Smooth muscle cell (in vitro differentiated cells): ENCODE data around the gene SWI5. TPM values are rescaled to one million over a fixed set of nuclear protein-coding genes. Genes with fewer than 3 reads are reported as not detected.

Experiments
- DNase-seq: peaks from one replicate; lab custom pipeline; 2025; ENCODE audit not compliant: unreplicated experiment; lab: John Stamatoyannopoulos, UW
- H2AFZ ChIP-seq: fragments of 200-600 bp; sonication (generic); 2 replicates; pipeline ENCODE4 v1.6.0; 2016; ENCODE audit warnings: antibody characterized with exemption, low read depth, mild to moderate bottlenecking
- H3F3A ChIP-seq: fragments of 200-600 bp; sonication (generic); 2 replicates; pipeline ENCODE4 v1.6.0; 2017; ENCODE audit warnings: antibody characterized with exemption, low read depth
- H3K27ac ChIP-seq: fragments of 200-600 bp; sonication (generic); 2 replicates; pipeline ENCODE4 v1.5.1; 2016; ENCODE audit warnings: low read depth, mild to moderate bottlenecking
- H3K27me3 ChIP-seq: fragments of 200-600 bp; sonication (generic); 2 replicates; pipeline ENCODE4 v1.6.1; 2016; ENCODE audit warnings: low read depth, mild to moderate bottlenecking
- H3K36me3 ChIP-seq: fragments of 200-600 bp; sonication (generic); 2 replicates; pipeline ENCODE4 v1.5.1; 2016; ENCODE audit warnings: low read depth
- H3K4me1 ChIP-seq: fragments of 200-600 bp; sonication (generic); 2 replicates; pipeline ENCODE4 v1.5.1; 2016; ENCODE audit warnings: low read depth
- H3K4me2 ChIP-seq: fragments of 200-600 bp; sonication (generic); 2 replicates; pipeline ENCODE4 v1.6.0; 2016; ENCODE audit warnings: mild to moderate bottlenecking
- H3K4me3 ChIP-seq: fragments of 200-600 bp; sonication (generic); 2 replicates; pipeline ENCODE4 v1.5.1; 2016; ENCODE audit warnings: mild to moderate bottlenecking
- H3K79me2 ChIP-seq: fragments of 200-600 bp; sonication (generic); 2 replicates; pipeline ENCODE4 v1.6.0; 2016; ENCODE audit warnings: low read depth, mild to moderate bottlenecking
- H3K9ac ChIP-seq: fragments of 200-600 bp; sonication (generic); 2 replicates; pipeline ENCODE4 v1.6.0; 2016; ENCODE audit warnings: low read depth
- H3K9me3 ChIP-seq: fragments of 200-600 bp; sonication (generic); replicated peaks from 2 replicates; pipeline ENCODE4 v1.5.1; 2016; ENCODE audit warnings: low read depth
- H4K20me1 ChIP-seq: fragments of 200-600 bp; sonication (generic); 2 replicates; pipeline ENCODE4 v1.6.0; 2016; ENCODE audit warnings: low read depth
- CTCF ChIP-seq: fragments of 200-600 bp; sonication (generic); IDR thresholded peaks from 2 replicates; pipeline ENCODE4 v1.5.1; 2017; ENCODE audit warnings: borderline replicate concordance, mild to moderate bottlenecking, antibody characterized with exemption; ENCODE audit not compliant: insufficient read depth, poor library complexity, severe bottlenecking
- WGBS: methylation state at CpG from one replicate; pipeline ENCODE4 v1.1.7; 2016; ENCODE audit warnings: low lambda C conversion rate; 5-methylcytosine and 5-hydroxymethylcytosine counted together
- polyA plus RNA-seq: library from polyadenylated mRNA; unstranded; fragments of >200 nt; fragmentation: Nextera tagmentation; extraction: Ambion mirVana; gene quantifications from 2 replicates; pipeline ENCODE4 v1.2.1, GENCODE V29; 2016
- total RNA-seq: library from RNA; depleted of rRNA; stranded (reverse); fragments of >200 nt; gene quantifications from 2 replicates; pipeline ENCODE4 v1.2.3, GENCODE V29; 2014

The SWI5 gene
- total and polyA plus RNA-seq, 2 experiments from 2014 or later = 47.1 to 77.2 TPM

DNA sequence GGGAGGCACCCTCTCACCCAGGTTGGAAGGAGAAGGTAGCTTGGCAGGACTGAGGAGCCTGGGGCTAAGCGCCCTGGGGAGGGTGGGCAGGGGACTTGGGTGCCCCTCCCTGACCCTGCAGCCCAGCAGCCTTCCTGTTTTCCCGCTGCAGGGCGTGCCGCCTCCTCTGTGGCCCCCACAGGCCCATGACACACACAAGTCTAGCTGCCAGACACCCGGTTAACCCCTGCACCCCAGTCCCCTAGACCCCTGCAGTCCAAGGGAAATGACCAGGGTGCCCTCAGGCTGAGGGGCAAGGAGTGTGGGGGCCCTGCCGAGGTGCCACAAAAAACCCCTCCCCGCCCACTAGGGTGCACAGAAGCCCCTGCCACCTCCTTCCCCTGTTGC is 33.3 kb upstream of the SWI5 start:
- no peak for TF ChIP-seq CTCF
- Histone ChIP-seq H4K20me1 (no peaks in the 10 kb centered on the region), H3K4me1 (peaks cover 16% of the 10 kb centered on the region), H3K4me2 (peak overlapping the region; percentile 86), H3K4me3 (no peak overlapping the region), H3F3A (peaks cover 24% of the 10 kb centered on the region), H2AFZ (no peak overlapping the region), H3K27ac (peak overlapping the region; percentile 66), H3K79me2 (no peaks in the 10 kb centered on the region), H3K9me3 (no peaks in the 10 kb centered on the region), H3K36me3 (no peaks in the 10 kb centered on the region), H3K27me3 (no peaks in the 10 kb centered on the region), H3K9ac (no peak overlapping the region)
- no peak for DNase-seq
- 52% methylated on average over 6 of the region's 7 CpGs for whole genome bisulfite sequencing

DNA sequence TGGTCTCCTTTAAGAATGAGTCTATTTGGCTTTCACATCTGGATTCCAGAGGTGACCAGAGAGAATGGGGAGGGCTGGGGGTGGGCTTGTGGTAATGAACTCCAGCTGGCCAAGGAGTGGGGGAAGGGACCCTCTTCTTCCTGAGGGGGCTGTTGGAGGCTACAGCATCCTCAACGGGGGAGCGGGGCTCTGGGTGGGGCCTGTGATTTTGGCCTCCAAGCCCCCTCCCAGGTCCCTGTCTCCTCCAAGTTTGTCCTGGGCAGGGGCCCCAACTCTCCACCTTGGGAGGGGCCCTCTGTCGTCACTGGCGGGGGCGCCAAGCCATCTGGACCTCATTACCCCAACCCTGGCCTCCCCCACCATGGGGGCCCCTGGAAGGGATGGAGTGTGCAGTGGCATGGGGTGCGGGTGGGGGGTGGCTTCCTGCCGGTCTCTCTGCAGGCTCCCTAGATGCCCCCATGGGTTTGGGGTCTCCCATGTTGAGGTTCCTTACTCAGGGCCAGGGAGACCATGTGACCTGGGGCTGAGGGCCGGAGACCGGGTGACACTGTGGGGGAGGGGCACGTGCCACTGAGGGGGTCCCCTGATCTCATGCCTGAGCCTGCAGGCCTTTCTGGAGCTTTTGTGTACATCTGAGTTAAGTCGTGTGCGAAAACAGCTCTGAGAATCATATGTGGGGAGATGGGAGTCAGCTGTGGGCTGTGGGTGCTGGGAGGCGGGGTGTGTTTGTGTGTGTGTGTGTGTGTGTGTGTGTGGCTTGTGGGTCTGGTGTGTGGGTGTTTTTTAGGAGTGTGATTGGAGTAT is 32.7 kb upstream of the SWI5 start:
- 45% methylated on average over 12 of the region's 13 CpGs for WGBS
- peak overlapping the region; percentile 50 for H3K4me3 ChIP-seq
- peaks cover 16% of the 10 kb centered on the region for H3K4me1 ChIP-seq
- no peak overlapping the region for H3K9ac ChIP-seq
- no peaks in the 10 kb centered on the region for H4K20me1 ChIP-seq
- no peaks in the 10 kb centered on the region for H3K9me3 ChIP-seq
- no peaks in the 10 kb centered on the region for H3K79me2 ChIP-seq
- peak overlapping the region; percentile 86 for H3K4me2 ChIP-seq
- H3K27me3 ChIP-seq = no peaks in the 10 kb centered on the region
- peak overlapping the region; percentile 66 for H3K27ac ChIP-seq
- peaks cover 24% of the 10 kb centered on the region for H3F3A ChIP-seq
- no peak for DNase-seq
- H2AFZ ChIP-seq = no peak overlapping the region
- no peaks in the 10 kb centered on the region for H3K36me3 ChIP-seq
- TF ChIP-seq CTCF = no peak

GRCh38 chr9:128244091-128244836 is 31.8 kb upstream of the SWI5 start:
- Histone ChIP-seq H3K27me3 (no peaks in the 10 kb centered on the region), H3K4me1 (peaks cover 16% of the 10 kb centered on the region), H3K36me3 (no peaks in the 10 kb centered on the region), H3K9me3 (no peaks in the 10 kb centered on the region), H3K4me3 (peak overlapping the region; percentile 50), H3K27ac (peak overlapping the region; percentile 91), H2AFZ (no peak overlapping the region), H3K4me2 (peak overlapping the region; percentile 86), H3K9ac (peak overlapping the region; percentile 68), H3K79me2 (no peaks in the 10 kb centered on the region), H4K20me1 (no peaks in the 10 kb centered on the region), H3F3A (peaks cover 24% of the 10 kb centered on the region)
- WGBS = 82% methylated on average over 10 of the region's 13 CpGs
- no peak for TF ChIP-seq CTCF
- no peak for DNase-seq
